Measurements from ENCODE around the gene NUDT21.

GRCh38 chr16:56481468-56482122 lies 30.5 kb upstream of the NUDT21 start:
- TF ChIP-seq, protein P1, sequence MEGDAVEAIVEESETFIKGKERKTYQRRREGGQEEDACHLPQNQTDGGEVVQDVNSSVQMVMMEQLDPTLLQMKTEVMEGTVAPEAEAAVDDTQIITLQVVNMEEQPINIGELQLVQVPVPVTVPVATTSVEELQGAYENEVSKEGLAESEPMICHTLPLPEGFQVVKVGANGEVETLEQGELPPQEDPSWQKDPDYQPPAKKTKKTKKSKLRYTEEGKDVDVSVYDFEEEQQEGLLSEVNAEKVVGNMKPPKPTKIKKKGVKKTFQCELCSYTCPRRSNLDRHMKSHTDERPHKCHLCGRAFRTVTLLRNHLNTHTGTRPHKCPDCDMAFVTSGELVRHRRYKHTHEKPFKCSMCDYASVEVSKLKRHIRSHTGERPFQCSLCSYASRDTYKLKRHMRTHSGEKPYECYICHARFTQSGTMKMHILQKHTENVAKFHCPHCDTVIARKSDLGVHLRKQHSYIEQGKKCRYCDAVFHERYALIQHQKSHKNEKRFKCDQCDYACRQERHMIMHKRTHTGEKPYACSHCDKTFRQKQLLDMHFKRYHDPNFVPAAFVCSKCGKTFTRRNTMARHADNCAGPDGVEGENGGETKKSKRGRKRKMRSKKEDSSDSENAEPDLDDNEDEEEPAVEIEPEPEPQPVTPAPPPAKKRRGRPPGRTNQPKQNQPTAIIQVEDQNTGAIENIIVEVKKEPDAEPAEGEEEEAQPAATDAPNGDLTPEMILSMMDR (conservative IDR thresholded peaks at IDR 0.05), result no peak
- no peak for TF ChIP-seq EZH2 (IDR thresholded peaks at IDR 0.05; ENCODE audit: low read depth)
